ENCODE data around the gene CCDC69. TPM values are rescaled to one million over a fixed set of nuclear protein-coding genes. Genes with fewer than 3 reads are reported as not detected.
"Not testable (repeated sequence)": the region's sequence is repeated elsewhere in the genome, so short reads cannot be mapped to it uniquely, and the experiment has no call there.

The CCDC69 gene
- total RNA-seq, 2 donors from 2014 or later = 34.8 to 44.8 TPM

DNA sequence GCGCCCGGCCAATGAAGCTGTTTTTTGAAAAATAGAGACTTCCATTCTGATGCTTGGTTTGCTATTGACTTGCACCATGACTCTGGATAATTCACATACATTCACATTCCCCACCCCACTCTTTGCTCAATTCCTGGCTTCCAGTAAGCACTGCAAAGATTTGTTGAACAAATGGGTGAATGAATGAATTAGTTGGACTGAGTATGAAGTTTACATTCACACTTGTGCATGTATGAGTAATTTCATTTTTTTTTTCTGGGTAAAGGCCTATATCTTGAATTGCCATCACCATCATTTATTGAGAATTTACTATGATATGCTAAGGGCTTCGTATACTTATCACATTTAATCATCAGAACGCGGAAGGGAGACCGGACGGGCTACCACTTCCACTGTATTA, 13.8 kb upstream of the CCDC69 start:
- ATAC-seq (no peak), DNase-seq (no peak)
- H3K27ac ChIP-seq = no peak overlapping the region
- H3K27me3 ChIP-seq = no peaks in the 10 kb centered on the region
- WGBS, 2 donors = 85 to 87% methylated on average over 7 of the region's 7 CpGs
- TF ChIP-seq, protein P1, sequence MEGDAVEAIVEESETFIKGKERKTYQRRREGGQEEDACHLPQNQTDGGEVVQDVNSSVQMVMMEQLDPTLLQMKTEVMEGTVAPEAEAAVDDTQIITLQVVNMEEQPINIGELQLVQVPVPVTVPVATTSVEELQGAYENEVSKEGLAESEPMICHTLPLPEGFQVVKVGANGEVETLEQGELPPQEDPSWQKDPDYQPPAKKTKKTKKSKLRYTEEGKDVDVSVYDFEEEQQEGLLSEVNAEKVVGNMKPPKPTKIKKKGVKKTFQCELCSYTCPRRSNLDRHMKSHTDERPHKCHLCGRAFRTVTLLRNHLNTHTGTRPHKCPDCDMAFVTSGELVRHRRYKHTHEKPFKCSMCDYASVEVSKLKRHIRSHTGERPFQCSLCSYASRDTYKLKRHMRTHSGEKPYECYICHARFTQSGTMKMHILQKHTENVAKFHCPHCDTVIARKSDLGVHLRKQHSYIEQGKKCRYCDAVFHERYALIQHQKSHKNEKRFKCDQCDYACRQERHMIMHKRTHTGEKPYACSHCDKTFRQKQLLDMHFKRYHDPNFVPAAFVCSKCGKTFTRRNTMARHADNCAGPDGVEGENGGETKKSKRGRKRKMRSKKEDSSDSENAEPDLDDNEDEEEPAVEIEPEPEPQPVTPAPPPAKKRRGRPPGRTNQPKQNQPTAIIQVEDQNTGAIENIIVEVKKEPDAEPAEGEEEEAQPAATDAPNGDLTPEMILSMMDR (IDR thresholded peaks at IDR 0.05) = no peak
- TF ChIP-seq POLR2A (IDR thresholded peaks at IDR 0.05) = no peak
- intact Hi-C loops (cut with DNase I) = loop anchor here (5.0 kb wide), 1 partner anchor 110 kb away; no protein-coding TSS in a partner anchor
- H3K9me3 ChIP-seq = no peaks in the 10 kb centered on the region
- H3K4me3 ChIP-seq = no peak overlapping the region
- no peaks in the 10 kb centered on the region for H3K36me3 ChIP-seq (replicated peaks in 1 of 2; ENCODE audit: insufficient read depth in 1 of 2, low read depth in 2 of 2)
- H3K4me1 ChIP-seq = peaks cover 20% of the 10 kb centered on the region

DNA sequence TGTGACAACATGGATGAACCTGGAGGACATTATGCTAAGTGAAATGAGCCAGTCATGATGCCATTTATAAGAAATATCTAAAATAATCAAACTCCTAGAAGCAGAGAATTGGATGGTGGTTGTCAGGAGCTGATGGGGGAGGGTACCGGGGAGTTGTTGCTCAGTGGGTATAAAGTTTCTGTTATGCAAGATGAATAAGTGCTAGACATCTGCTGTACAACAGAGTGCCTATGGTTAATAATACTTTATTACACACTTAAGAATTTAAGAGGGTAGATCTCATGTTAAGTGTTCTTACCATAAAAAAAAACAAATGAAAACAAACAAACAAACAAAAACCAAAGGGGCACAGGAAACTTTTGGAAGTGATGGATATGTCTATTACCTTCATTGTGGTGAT, 13.0 kb upstream of the CCDC69 start:
- intact Hi-C loops (cut with DNase I) = loop anchor here (5.0 kb wide), 1 partner anchor 110 kb away; no protein-coding TSS in a partner anchor
- no peak overlapping the region for H3K4me3 ChIP-seq
- H3K27me3 ChIP-seq = no peaks in the 10 kb centered on the region
- H3K4me1 ChIP-seq = peaks cover 20% of the 10 kb centered on the region
- H3K36me3 ChIP-seq (replicated peaks in 1 of 2; ENCODE audit: insufficient read depth in 1 of 2, low read depth in 2 of 2) = no peaks in the 10 kb centered on the region
- no peak for DNase-seq
- H3K27ac ChIP-seq = no peak overlapping the region
- WGBS, 2 donors = 100% methylated on average over 1 of the region's 1 CpG
- no peak for TF ChIP-seq POLR2A (IDR thresholded peaks at IDR 0.05)
- TF ChIP-seq, protein P1 (IDR thresholded peaks at IDR 0.05) = no peak
- no peak for ATAC-seq
- no peaks in the 10 kb centered on the region for H3K9me3 ChIP-seq

DNA sequence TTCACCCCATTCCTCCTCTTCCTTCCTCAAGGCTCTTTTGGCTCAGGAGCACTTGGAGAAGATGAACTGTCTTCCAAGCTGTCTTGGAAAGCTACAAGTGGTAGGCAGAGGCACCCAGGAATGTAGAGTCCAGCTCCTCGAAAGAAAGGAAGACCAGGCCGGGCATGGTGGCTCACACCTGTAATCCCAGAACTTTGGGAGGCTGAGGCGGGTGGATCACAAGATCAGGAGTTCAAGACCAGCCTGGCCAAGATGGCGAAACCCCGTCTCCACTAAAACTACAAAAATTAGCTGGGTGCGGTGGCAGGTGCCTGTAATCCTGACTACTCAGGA, 11.3 kb upstream of the CCDC69 start:
- H3K9me3 ChIP-seq; DNase-seq; H3K4me3 ChIP-seq; H3K27me3 ChIP-seq; ATAC-seq; H3K36me3 ChIP-seq (replicated peaks in 1 of 2; ENCODE audit: insufficient read depth in 1 of 2, low read depth in 2 of 2): not testable (repeated sequence)
- peak overlapping the region in 3 of 4 donors; percentile 28 to 74 (median 73) for H3K27ac ChIP-seq
- intact Hi-C loops (cut with DNase I) = loop anchor here (5.0 kb wide), 1 partner anchor 108 kb away; no protein-coding TSS in a partner anchor
- peaks cover 20% of the 10 kb centered on the region for H3K4me1 ChIP-seq
- 84 to 92% methylated on average over 6 of the region's 6 CpGs for WGBS, 2 donors

DNA sequence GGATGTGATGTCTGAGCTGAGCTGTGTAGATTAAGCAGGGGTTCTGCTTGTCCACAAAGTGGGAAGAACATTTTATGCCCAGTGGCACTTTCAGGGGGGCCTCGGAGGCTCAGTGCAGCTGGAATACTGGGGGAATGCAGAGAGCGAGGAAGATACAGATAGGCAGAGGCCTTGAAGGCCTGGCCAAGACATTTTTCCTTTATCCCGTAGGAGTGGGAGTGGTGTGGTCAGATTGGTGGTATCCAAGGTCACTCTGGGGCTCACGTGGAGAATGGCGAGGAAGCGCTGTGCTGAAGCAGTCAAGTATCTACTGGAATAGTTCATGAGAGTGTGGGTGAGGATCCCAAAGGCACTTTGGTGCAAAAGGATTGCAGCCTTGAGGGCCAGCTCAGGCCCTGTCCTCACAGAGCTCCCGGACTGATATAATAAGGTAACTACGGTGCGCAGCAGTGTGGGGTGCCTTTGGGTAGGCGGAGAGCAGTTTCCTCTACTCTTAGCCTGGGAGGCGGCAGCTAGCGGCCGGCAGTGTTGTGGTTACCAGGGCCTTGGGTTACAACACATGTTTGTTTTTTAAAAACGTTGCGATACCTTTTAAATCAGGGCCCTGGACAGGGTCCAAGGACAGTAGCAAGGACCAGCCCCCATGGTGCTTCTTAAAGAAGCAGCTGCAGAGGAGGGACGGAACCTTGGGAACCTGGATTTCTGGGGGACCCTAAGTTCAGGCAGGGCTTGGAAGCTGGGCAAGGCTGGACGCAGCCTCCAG, 10.8 kb upstream of the CCDC69 start:
- H3K4me3 ChIP-seq = no peak overlapping the region
- WGBS, 2 donors = 16 to 21% methylated on average over 12 to 17 of the region's 17 CpGs
- peaks cover 20% of the 10 kb centered on the region for H3K4me1 ChIP-seq
- TF ChIP-seq, protein P1 (IDR thresholded peaks at IDR 0.05) = no peak
- peak in 2 of 3 donors; percentile 45 to 52 for TF ChIP-seq POLR2A (IDR thresholded peaks at IDR 0.05)
- no peaks in the 10 kb centered on the region for H3K36me3 ChIP-seq (replicated peaks in 1 of 2; ENCODE audit: insufficient read depth in 1 of 2, low read depth in 2 of 2)
- ATAC-seq (peak; percentile 98), DNase-seq (peak; percentile 88 to 94 (median 90))
- no peaks in the 10 kb centered on the region for H3K9me3 ChIP-seq
- H3K27me3 ChIP-seq = no peaks in the 10 kb centered on the region
- peak overlapping the region in 3 of 4 donors; percentile 28 to 74 (median 73) for H3K27ac ChIP-seq
- intact Hi-C loops (cut with DNase I) = loop anchor here (5.0 kb wide), 1 partner anchor 107 kb away; no protein-coding TSS in a partner anchor

DNA sequence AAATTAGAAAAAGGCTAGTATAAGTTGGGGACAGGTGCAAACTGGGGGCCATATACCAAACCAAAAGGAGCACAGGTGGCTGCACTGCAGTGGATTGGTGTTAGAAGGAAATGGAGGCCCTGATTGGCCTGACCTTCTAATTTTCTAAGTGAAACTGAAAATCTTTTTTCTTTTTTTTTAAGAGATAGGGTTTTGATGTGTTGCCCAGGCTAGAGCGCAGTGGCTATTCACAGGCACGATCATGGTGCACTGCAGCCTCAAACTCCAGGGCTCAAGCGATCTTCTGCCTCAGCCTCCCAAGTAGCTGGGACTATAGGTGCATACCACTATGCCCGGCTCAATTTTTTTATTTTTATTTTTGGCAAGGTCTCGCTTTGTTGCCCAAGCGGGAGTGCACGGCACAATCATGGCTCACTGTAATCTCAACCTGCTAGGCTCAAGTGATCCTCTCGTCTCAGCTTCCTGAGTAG, 9.8 kb upstream of the CCDC69 start:
- TF ChIP-seq POLR2A (IDR thresholded peaks at IDR 0.05) = no peak
- TF ChIP-seq, protein P1 (IDR thresholded peaks at IDR 0.05) = no peak
- no peaks in the 10 kb centered on the region for H3K36me3 ChIP-seq (replicated peaks in 1 of 2; ENCODE audit: insufficient read depth in 1 of 2, low read depth in 2 of 2)
- DNase-seq (no peak), ATAC-seq (no peak)
- H3K4me1 ChIP-seq = peaks cover 20% of the 10 kb centered on the region
- no peaks in the 10 kb centered on the region for H3K9me3 ChIP-seq
- no peaks in the 10 kb centered on the region for H3K27me3 ChIP-seq
- WGBS, 2 donors = 67 to 75% methylated on average over 8 of the region's 8 CpGs
- intact Hi-C loops (cut with DNase I) = no loop called here
- no peak overlapping the region for H3K27ac ChIP-seq
- H3K4me3 ChIP-seq = no peak overlapping the region

All from body of pancreas (tissue), 4 donors.